LNCaP clone FGC (cell line): ENCODE measurements around the gene CCSER1.
A peak's percentile ranks its signal among the peaks of the same experiment; 100 is the strongest.
"Not testable (repeated sequence)": the region's sequence is repeated elsewhere in the genome, so short reads cannot be mapped to it uniquely, and the experiment has no call there.

Experiments
- DNase-seq: peaks from one replicate; pipeline ENCODE4 v3.0.0-alpha.2; 2011; ENCODE audit warnings: low read depth
- H3K4me3 ChIP-seq: 2 replicates; pipeline ENCODE4 v1.5.1; 2011; ENCODE audit warnings: mild to moderate bottlenecking, low read depth, low read length, control low read depth
- CTCF ChIP-seq: IDR thresholded peaks from 2 replicates; pipeline ENCODE4 v1.5.1; 2012; ENCODE audit warnings: mild to moderate bottlenecking; ENCODE audit not compliant: control insufficient read depth, insufficient read depth; ENCODE audit errors: extremely low read depth

The CCSER1 gene

GRCh38 chr4:91256751-91257150 is 1129.6 kb downstream of the CCSER1 start:
- H3K4me3 ChIP-seq = no peak overlapping the region
- no peak for TF ChIP-seq CTCF

GRCh38 chr4:91257721-91258120 is 1130.5 kb downstream of the CCSER1 start:
- H3K4me3 ChIP-seq = no peak overlapping the region
- DNase-seq = no peak
- no peak for TF ChIP-seq CTCF

More at GRCh38 chr4:91256751-91257150, 1129.6 kb downstream of the CCSER1 start:
- DNase-seq = no peak

GRCh38 chr4:91258326-91258725 is 1131.1 kb downstream of the CCSER1 start:
- no peak for TF ChIP-seq CTCF
- no peak overlapping the region for H3K4me3 ChIP-seq
- no peak for DNase-seq

GRCh38 chr4:91267543-91267942 is 1140.3 kb downstream of the CCSER1 start:
- TF ChIP-seq CTCF = no peak
- no peak for DNase-seq

GRCh38 chr4:91268481-91268880 is 1141.3 kb downstream of the CCSER1 start:
- DNase-seq, H3K4me3 ChIP-seq: not testable (repeated sequence)

More at GRCh38 chr4:91267543-91267942, 1140.3 kb downstream of the CCSER1 start:
- H3K4me3 ChIP-seq = no peak overlapping the region

GRCh38 chr4:91268913-91269312 is 1141.7 kb downstream of the CCSER1 start:
- H3K4me3 ChIP-seq = no peak overlapping the region
- DNase-seq = no peak
- TF ChIP-seq CTCF = no peak

- TF ChIP-seq CTCF = no peak
- no peak overlapping the region for H3K4me3 ChIP-seq
- DNase-seq = peak; percentile 51
Measured at GRCh38 chr4:91279899-91280298, 1152.7 kb downstream of the CCSER1 start.
